SK-N-SH treated with all-trans-retinoic acid at 6 μM for 48 hours (cell line): ENCODE data around the gene SPZ1.
"Not testable (repeated sequence)": the region's sequence is repeated elsewhere in the genome, so short reads cannot be mapped to it uniquely, and the experiment has no call there.

Experiments
- ATAC-seq: fragments of 200-7000 bp; cut with Tn5 transposase; 3 replicates; pipeline ENCODE4 v1.9.1; 2020; ENCODE audit warnings: mild to moderate bottlenecking, moderate library complexity
- ARNTL ChIP-seq: fragments of 450-650 bp; formaldehyde crosslinking; IDR thresholded peaks from 2 replicates; pipeline ENCODE4 v1.5.0; 2020; ENCODE audit warnings: low read depth, mild to moderate bottlenecking, moderate library complexity, borderline replicate concordance
- CREB5 ChIP-seq: fragments of 250-450 bp; sonication (Bioruptor Pico); IDR thresholded peaks from 2 replicates; pipeline ENCODE4 v1.5.1; 2020; ENCODE audit warnings: low read depth, mild to moderate bottlenecking, moderate library complexity
- CSDC2 ChIP-seq: fragments of 250-450 bp; sonication (Bioruptor Pico); IDR thresholded peaks from 2 replicates; pipeline ENCODE4 v1.5.0; 2020; ENCODE audit warnings: mild to moderate bottlenecking, moderate library complexity
- CSRNP3 ChIP-seq: fragments of 250-450 bp; sonication (Bioruptor Pico); IDR thresholded peaks from 2 replicates; pipeline ENCODE4 v1.5.1; 2021; ENCODE audit warnings: mild to moderate bottlenecking, moderate library complexity
- ESRRG ChIP-seq: fragments of 250-450 bp; sonication (Bioruptor Pico); IDR thresholded peaks from 2 replicates; pipeline ENCODE4 v1.6.1; 2021; ENCODE audit warnings: mild to moderate bottlenecking
- GLIS3 ChIP-seq: fragments of 250-450 bp; sonication (Bioruptor Pico); IDR thresholded peaks from 2 replicates; pipeline ENCODE4 v1.5.0; 2020; ENCODE audit warnings: mild to moderate bottlenecking, moderate library complexity
- OSR1 ChIP-seq: fragments of 250-450 bp; sonication (Bioruptor Pico); IDR thresholded peaks from 2 replicates; pipeline ENCODE4 v1.8.0; 2022; ENCODE audit warnings: moderate library complexity, mild to moderate bottlenecking, inconsistent platforms
- SNAI2 ChIP-seq: fragments of 250-450 bp; sonication (Bioruptor Pico); IDR thresholded peaks from 2 replicates; pipeline ENCODE4 v1.5.0; 2020; ENCODE audit warnings: mild to moderate bottlenecking, moderate library complexity
- TCF4 ChIP-seq: fragments of 250-450 bp; sonication (Bioruptor Pico); IDR thresholded peaks from 2 replicates; pipeline ENCODE4 v1.8.0; 2021; ENCODE audit warnings: mild to moderate bottlenecking, moderate library complexity, borderline replicate concordance
- TOX ChIP-seq: fragments of 250-450 bp; sonication (Bioruptor Pico); IDR thresholded peaks from 2 replicates; pipeline ENCODE4 v1.8.0; 2021; ENCODE audit warnings: mild to moderate bottlenecking, moderate library complexity, borderline replicate concordance
- ZC3H10 ChIP-seq: fragments of 250-450 bp; sonication (Bioruptor Pico); IDR thresholded peaks from 2 replicates; pipeline ENCODE4 v1.5.1; 2021; ENCODE audit warnings: mild to moderate bottlenecking, moderate library complexity
- ZFP3 ChIP-seq: fragments of 250-450 bp; sonication (Bioruptor Pico); IDR thresholded peaks from 2 replicates; pipeline ENCODE4 v1.5.0; 2020; ENCODE audit warnings: mild to moderate bottlenecking, moderate library complexity
- ZFP30 ChIP-seq: fragments of 450-650 bp; formaldehyde crosslinking; IDR thresholded peaks from 2 replicates; pipeline ENCODE4 v1.5.0; 2022; ENCODE audit warnings: mild to moderate bottlenecking, moderate library complexity
- ZNF565 ChIP-seq: fragments of 450-650 bp; formaldehyde crosslinking; conservative IDR thresholded peaks from 2 replicates; pipeline ENCODE4 v1.5.0; 2020; ENCODE audit warnings: low read depth, mild to moderate bottlenecking, moderate library complexity
- ZNF70 ChIP-seq: fragments of 450-650 bp; formaldehyde crosslinking; IDR thresholded peaks from 2 replicates; pipeline ENCODE4 v1.5.0; 2020; ENCODE audit warnings: mild to moderate bottlenecking, moderate library complexity
- ZNF8 ChIP-seq: fragments of 450-650 bp; formaldehyde crosslinking; IDR thresholded peaks from 2 replicates; pipeline ENCODE4 v1.5.0; 2020; ENCODE audit warnings: mild to moderate bottlenecking, moderate library complexity
- TF ChIP-seq, protein P1 (sequence below): fragments of 250-450 bp; sonication (Bioruptor Pico); IDR thresholded peaks from 2 replicates; pipeline ENCODE4 v1.8.0; 2021; ENCODE audit warnings: low read depth, mild to moderate bottlenecking, moderate library complexity, borderline replicate concordance
- TF ChIP-seq, protein P2 (sequence below): fragments of 250-450 bp; sonication (Bioruptor Pico); IDR thresholded peaks from 2 replicates; pipeline ENCODE4 v1.8.0; 2020; ENCODE audit warnings: mild to moderate bottlenecking, moderate library complexity, borderline replicate concordance

SPZ1 gene

DNA sequence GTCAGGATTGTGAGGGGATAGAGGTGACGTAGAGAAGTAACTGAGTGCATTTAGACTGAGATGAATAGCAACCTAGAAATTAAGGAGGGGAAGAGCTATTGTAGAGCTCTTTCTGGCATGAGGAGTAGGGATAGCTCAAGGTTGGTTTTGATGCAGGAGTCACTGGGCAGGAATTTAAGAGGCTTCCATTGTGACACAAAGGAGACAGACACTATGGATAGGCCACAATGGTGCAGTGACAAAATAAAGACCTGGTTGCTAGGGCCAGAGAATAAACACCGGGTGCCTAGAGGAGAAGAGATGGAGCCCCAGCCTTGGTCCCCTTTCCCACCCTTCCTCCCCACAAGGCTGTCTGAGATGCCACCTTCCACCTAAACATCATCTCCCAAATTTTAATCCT lies at the start of gene SPZ1:
Gene SPZ1 (plus strand): TSS at position 301 of the 400 bp plus-strand sequence. CDS start 214 bp downstream, outside the sequence.
- no peak for ATAC-seq
- TF ChIP-seq, protein P1, sequence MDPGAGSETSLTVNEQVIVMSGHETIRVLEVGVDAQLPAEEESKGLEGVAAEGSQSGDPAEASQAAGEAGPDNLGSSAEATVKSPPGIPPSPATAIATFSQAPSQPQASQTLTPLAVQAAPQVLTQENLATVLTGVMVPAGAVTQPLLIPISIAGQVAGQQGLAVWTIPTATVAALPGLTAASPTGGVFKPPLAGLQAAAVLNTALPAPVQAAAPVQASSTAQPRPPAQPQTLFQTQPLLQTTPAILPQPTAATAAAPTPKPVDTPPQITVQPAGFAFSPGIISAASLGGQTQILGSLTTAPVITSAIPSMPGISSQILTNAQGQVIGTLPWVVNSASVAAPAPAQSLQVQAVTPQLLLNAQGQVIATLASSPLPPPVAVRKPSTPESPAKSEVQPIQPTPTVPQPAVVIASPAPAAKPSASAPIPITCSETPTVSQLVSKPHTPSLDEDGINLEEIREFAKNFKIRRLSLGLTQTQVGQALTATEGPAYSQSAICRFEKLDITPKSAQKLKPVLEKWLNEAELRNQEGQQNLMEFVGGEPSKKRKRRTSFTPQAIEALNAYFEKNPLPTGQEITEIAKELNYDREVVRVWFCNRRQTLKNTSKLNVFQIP = no peak
- TF ChIP-seq ZNF70 (CRISPR knock-in tag) (no peak), ZNF8 (no peak), TCF4 (CRISPR knock-in tag) (no peak)

GRCh38 chr5:80270543-80270942 lies 49.3 kb upstream of the SPZ1 start:
- not testable (repeated sequence) for ATAC-seq

GRCh38 chr5:80275347-80275746 lies 44.5 kb upstream of the SPZ1 start:
- TF ChIP-seq ESRRG (CRISPR knock-in tag) (no peak), ZNF70 (CRISPR knock-in tag) (no peak)
- peak; percentile 66 for ATAC-seq

GRCh38 chr5:80276186-80276585 lies 43.6 kb upstream of the SPZ1 start:
- no peak for ATAC-seq
- TF ChIP-seq SNAI2 (CRISPR knock-in tag) = no peak
- TF ChIP-seq ZC3H10 = no peak
- TF ChIP-seq, protein P1 = no peak

GRCh38 chr5:80277191-80277590 lies 42.6 kb upstream of the SPZ1 start:
- ATAC-seq = no peak

More at GRCh38 chr5:80277191-80277590, 42.6 kb upstream of the SPZ1 start:
- TF ChIP-seq CREB5 (no peak), TOX (CRISPR knock-in tag) (no peak), ZNF565 (CRISPR knock-in tag) (no peak), ZC3H10 (no peak), SNAI2 (CRISPR knock-in tag) (no peak), GLIS3 (CRISPR knock-in tag) (no peak), OSR1 (no peak), ARNTL (CRISPR knock-in tag) (no peak), ZNF70 (CRISPR knock-in tag) (no peak), CSRNP3 (no peak), TCF4 (CRISPR knock-in tag) (no peak), ZFP3 (CRISPR knock-in tag) (no peak), ZFP30 (CRISPR knock-in tag) (no peak), CSDC2 (CRISPR knock-in tag) (no peak)
- TF ChIP-seq, protein P2, sequence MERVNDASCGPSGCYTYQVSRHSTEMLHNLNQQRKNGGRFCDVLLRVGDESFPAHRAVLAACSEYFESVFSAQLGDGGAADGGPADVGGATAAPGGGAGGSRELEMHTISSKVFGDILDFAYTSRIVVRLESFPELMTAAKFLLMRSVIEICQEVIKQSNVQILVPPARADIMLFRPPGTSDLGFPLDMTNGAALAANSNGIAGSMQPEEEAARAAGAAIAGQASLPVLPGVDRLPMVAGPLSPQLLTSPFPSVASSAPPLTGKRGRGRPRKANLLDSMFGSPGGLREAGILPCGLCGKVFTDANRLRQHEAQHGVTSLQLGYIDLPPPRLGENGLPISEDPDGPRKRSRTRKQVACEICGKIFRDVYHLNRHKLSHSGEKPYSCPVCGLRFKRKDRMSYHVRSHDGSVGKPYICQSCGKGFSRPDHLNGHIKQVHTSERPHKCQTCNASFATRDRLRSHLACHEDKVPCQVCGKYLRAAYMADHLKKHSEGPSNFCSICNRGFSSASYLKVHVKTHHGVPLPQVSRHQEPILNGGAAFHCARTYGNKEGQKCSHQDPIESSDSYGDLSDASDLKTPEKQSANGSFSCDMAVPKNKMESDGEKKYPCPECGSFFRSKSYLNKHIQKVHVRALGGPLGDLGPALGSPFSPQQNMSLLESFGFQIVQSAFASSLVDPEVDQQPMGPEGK (CRISPR knock-in tag) = no peak
